IPS-18c (cell line): ENCODE data around the gene RAB36.

ENCODE experiments used
- H3K4me3 ChIP-seq: 2 replicates; pipeline ENCODE4 v1.7.0; 2013; ENCODE audit warnings: low read depth, mild to moderate bottlenecking, low read length, moderate library complexity; ENCODE audit not compliant: insufficient read depth
- H3K9me3 ChIP-seq: one replicate; pipeline ENCODE4 v1.6.1; 2013; ENCODE audit warnings: mild to moderate bottlenecking, low read length, moderate library complexity; ENCODE audit not compliant: control insufficient read depth, insufficient read depth

Gene RAB36

DNA sequence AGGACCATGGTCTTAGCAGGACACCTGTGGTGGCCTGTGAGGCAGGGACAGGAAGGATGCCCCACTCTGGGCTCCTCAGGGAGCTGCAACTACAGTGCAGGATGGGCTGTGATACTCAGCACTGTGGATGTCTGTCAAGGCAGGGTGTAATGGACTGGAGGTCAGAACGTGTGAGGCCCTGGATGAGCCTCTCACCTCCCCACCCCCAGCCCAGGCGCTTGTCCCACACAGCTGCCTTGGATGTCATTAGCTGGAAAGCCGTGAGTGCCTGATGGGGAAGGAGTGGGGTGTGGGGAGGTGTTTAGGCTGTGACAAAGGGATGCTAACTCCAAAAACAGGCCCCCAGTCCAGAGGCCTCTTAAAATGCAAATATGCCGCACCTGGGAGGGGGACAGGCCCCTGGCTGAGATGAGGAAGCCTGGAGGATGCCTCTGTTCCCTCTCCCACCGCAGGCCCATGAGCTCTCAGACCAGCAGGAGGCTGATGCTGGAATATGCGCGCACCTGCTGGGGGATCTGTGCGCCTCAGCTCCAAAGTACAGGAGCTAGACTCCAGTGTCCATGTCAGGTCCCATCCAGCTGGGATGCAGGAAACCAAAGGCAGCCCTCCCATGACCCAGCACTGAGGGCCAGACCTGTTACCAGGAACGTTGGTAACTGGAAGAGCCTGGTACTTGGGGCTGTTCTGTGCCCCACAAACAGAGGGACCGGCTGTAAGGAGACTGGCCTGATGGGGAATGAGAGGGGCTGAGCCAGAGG lies 28.6 kb upstream of the RAB36 start:
- H3K4me3 ChIP-seq = no peak overlapping the region
- peaks cover 2% of the 10 kb centered on the region for H3K9me3 ChIP-seq

- Histone ChIP-seq H3K4me3 (no peak overlapping the region), H3K9me3 (peaks cover 2% of the 10 kb centered on the region)
These were observed 28.0 kb upstream of the RAB36 start for GRCh38 chr22:23117275-23117674.

- no peak overlapping the region for H3K4me3 ChIP-seq
- peaks cover 2% of the 10 kb centered on the region for H3K9me3 ChIP-seq
These were observed 27.2 kb upstream of the RAB36 start for GRCh38 chr22:23117891-23118646.

DNA sequence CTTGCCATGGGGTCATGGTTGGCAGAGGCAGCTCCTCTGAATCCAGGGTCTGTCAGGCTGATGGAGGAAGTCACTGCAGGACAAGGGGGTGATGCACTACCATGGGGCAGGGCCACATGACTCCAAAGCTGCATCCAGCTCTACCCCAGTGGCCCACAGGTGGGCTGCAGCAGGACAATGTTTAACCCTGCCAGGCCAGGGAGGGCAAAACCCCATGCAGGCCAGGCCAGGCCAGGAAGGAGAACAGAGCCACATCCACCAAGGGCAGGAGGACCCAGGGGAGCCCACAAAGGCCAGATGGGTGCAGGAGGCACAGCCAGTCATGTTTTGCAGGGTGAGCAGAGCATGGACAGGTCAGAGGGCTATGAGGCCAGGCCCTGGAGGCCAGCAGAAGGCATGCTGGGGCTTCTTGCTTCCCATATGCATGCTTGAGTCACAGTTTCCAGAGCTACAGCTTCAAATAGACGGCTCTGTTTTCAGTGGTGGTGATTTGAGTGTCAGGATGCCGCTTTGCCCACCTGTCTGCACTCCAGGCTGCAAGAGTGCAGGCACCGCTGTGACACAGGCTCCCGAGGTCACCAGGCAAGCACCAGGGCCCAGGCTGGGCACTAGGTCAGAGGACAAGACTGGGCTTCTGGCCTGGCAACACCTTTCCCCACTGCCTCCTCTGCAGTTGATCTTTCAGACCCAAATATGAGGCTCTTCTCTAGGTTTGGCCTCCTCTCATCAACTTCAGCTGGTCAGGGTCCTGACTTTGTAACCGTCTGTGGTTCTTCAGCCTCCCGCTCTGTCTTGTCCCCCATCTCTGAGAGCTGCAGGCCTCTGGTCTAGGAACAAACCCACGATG lies 26.4 kb upstream of the RAB36 start:
- no peak overlapping the region for H3K4me3 ChIP-seq
- H3K9me3 ChIP-seq = peaks cover 2% of the 10 kb centered on the region

DNA sequence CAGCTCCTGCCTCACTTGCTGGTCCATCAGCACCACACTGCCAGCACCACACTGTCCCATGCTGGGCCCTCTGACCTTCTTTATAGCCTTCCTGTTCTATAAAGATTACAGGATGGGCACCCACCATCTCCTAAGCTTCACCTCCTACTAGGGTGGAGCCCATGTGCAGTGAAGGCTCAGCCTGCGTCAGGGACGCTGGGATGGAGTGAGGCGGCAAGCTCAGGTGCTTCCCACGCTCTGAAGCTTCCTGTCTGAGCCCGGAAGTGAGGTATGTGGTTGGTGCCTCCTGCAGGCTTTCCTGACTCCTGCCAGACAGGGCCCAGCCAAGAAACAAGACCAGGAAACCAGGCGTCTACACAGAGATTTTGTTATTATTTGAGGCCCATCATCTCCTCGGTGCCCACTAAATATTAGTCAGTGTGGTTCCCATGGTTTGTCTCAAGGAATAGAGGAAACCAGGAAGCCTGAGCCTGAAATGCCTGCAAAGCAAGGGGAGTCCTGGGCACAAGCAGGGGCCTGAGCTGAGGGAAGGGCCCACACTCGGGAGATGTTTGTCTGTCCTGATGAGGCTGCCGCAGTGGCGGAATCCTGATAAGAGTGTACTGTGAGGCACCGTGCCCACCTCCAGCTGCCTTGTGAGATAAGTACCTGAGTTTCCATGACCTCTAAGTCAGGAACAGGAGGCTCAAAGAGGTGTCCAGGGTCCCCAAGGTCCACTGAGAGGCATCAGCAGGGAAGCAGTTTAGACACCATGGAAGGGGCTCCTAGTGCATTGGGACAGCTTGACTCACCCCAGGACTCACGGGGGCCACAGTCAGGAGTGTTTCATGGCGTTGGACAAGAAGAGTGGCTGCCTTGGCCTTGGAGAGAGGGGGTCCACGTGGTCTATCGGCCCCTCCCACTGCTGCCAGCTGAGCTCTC lies 25.5 kb upstream of the RAB36 start:
- peaks cover 2% of the 10 kb centered on the region for H3K9me3 ChIP-seq
- no peak overlapping the region for H3K4me3 ChIP-seq

GRCh38 chr22:23120415-23120899 lies 24.8 kb upstream of the RAB36 start:
- Histone ChIP-seq H3K9me3 (no peaks in the 10 kb centered on the region), H3K4me3 (no peak overlapping the region)

GRCh38 chr22:23121000-23121421 lies 24.3 kb upstream of the RAB36 start:
- no peaks in the 10 kb centered on the region for H3K9me3 ChIP-seq
- H3K4me3 ChIP-seq = no peak overlapping the region

DNA sequence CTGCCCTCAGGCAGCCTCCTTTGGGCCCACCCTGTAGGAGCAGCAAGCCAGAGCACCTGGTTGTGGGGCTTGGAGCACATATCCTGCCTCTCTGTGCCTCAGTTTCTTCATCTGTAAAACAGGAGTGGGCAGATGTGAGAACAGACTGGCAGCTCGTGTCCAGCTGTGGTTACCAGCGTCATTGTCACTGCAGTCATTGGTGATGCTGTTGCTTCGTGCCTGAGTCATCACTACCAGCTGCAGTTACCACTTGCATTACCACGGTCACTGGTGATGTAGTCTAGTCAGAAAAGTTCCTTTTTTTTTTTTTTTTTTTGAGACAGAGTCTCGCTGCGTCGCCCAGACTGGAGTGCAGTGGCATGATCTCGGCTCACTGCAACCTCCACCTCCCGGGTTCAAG lies 23.9 kb upstream of the RAB36 start:
- H3K4me3 ChIP-seq = no peak overlapping the region
- no peaks in the 10 kb centered on the region for H3K9me3 ChIP-seq

- no peak overlapping the region for H3K4me3 ChIP-seq
- H3K9me3 ChIP-seq = no peaks in the 10 kb centered on the region
These were observed 22.9 kb upstream of the RAB36 start for GRCh38 chr22:23122216-23122957.

GRCh38 chr22:23122992-23123803 lies 22.1 kb upstream of the RAB36 start:
- H3K4me3 ChIP-seq = no peak overlapping the region
- H3K9me3 ChIP-seq = no peaks in the 10 kb centered on the region

DNA sequence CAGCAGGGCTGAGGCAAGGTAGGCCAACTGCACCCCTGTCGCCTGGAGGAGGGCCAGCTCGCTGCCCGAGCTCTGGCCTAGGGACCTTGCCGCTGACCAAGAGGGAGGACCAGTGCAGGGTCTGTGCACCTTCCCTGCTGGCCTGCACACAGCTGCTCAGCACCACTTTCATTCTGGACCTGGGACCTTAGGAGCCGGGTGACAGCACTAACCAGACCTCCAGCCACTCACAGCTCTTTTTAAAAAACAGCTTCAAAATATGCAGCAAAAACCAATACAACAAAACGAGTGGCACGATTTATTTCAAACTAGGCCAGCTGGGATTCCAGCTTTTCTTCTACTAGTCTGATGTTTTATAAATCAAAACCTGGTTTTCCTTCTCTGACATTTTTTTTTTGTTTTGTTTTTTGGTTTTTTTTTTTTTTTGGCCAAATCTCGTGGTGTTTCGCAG lies 21.4 kb upstream of the RAB36 start:
- H3K9me3 ChIP-seq = no peaks in the 10 kb centered on the region
- no peak overlapping the region for H3K4me3 ChIP-seq

- no peak overlapping the region for H3K4me3 ChIP-seq
- H3K9me3 ChIP-seq = no peaks in the 10 kb centered on the region
These were observed 20.4 kb upstream of the RAB36 start for GRCh38 chr22:23124611-23125511.

- H3K9me3 ChIP-seq = no peaks in the 10 kb centered on the region
- H3K4me3 ChIP-seq = no peak overlapping the region
These were observed 19.7 kb upstream of the RAB36 start for GRCh38 chr22:23125512-23126103.
